Measurements from ENCODE around the gene PHC2. TPM values are rescaled to one million over a fixed set of nuclear protein-coding genes. Genes with fewer than 3 reads are reported as not detected.

PHC2 gene
- polyA plus RNA-seq, 1 donor, result 67.8 TPM

DNA sequence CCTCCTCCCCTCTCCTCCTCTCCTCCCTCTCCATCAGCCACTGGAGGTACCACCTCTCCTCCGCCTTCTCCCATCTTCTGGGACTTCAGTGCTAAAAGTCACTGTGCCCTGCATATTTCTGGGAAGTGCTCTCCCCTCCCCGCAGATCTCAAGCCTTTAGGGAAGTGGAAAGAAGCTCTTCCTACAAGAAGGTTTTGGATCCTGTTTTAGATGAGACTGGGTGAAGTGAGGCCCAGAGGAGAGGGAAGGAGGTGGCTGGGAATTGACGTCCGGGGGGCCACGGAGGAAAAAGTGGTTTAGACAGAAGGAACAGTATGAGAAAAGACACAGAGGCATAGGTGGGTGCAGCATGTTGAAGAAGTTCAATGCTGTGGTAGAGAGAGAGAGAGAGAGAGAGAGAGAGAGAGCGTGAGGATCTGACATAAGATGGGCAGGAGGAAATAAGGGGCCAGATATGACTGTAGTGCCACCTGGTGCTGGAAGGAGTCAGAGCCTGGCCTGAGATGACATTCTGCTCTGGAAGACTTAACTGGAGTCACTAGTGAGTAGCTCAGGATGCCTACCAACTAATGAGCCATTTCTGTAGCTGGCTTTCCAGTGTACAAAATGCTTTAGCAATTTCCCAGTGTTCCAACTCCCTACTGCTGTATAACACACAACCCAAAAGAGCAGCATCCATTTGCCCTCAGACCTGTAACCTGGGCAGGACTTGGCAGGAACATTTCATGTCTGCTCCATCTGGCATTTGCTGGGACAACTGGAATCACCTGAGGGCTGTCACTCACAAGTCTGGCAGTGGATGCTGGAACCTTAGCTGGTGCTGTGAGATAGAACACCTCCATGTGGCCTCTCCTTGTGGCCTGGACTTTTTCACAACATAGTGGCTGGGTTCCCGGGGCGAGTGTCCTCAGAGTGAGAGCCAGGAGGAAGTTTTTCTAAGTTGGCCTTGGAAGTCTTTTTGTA, 24.9 kb upstream of the PHC2 start:
- no peak for DNase-seq (ENCODE audit: low read depth)

DNA sequence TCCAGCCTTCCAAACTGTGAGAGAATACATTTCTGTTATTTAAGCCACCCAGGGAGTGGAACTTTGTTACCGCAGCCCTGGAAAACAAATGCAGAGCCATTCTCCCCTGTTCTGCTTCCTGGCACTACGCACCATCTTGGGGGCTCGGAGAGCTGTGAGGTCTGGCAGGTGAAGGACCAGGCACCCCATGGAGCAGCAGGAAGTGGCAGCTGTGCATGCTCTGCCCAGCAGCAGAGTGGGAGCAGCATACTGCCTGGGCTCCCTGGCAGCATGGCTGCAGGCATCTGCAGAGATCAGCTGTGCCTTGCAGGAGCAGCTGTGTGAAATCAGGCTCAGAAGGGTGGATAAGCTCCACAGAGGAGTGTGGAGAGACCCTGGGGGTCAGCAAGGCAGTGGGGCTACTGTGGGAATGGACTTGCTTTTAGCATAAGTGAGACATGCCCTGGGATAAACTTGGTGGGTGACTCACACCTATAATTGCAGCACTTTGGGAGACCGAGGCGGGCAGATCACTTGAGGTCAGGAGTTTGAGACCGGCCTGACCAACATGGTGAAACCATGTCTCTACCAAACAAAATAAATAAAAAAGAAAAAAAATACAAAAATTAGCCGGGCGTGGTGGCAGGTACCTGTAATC, 23.9 kb upstream of the PHC2 start:
- DNase-seq (ENCODE audit: low read depth), result no peak

DNA sequence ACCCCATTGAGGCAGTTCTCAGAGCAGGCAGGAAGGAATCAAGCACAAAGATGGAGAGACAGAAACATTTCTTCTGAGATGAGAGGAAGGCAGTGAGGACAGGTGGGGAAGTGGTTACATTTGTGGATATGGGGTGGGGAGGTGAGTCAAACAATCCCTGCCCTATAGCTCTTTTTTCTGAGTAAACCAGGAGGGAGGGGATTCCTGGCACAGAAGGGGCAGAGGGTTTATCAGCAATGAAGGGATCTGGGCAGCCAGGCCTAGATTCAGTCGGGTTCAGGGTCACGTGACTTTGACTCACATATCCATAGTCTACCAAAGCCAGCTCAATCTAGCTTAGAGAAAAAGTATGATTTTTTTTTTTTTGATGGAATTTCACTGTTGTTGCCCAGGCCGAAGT, 15.7 kb upstream of the PHC2 start:
- DNase-seq (ENCODE audit: low read depth), result no peak

DNA sequence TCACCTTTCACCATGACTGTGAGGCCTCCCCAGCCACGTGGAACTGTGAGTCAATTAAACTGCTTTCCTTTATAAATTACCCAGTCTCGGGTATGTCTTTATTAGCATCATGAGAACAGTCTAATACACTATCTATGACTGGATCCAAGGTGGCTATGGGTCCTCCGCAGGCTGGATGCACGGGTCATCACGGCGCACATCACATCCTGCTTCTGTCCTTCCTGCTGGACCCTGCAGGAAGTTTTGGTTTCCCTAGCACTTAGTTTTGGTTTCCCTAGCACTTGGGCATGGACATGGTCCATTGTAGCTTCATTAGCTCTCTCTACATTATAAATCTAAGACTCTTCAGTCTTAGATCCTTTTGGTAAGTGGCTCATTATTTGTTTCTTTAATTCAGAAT, 14.2 kb upstream of the PHC2 start:
- DNase-seq (ENCODE audit: low read depth), result no peak

DNA sequence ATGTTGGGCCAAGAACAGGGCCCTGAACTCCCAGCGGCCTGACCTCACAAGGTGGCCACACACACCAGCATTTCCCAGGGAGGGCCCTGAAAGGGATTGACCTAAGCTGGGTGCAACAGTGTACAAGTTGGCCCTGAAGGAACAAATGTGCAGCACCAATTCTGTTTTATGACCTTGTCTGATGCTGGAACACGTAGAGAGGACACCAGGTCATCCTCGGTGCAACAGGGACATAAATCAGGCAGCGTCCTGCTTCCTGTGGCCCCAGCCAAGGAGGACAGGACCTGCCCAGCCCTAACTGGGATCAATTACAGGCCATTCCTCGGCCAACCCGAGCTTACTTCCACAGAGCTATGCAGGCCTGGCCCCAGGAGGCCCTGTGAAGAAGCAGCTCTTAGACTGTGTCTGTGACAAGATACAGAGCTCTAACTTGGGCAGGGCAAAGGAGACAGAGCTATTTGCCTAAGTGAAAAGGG, 12.8 kb upstream of the PHC2 start:
- DNase-seq (ENCODE audit: low read depth), result no peak

DNA sequence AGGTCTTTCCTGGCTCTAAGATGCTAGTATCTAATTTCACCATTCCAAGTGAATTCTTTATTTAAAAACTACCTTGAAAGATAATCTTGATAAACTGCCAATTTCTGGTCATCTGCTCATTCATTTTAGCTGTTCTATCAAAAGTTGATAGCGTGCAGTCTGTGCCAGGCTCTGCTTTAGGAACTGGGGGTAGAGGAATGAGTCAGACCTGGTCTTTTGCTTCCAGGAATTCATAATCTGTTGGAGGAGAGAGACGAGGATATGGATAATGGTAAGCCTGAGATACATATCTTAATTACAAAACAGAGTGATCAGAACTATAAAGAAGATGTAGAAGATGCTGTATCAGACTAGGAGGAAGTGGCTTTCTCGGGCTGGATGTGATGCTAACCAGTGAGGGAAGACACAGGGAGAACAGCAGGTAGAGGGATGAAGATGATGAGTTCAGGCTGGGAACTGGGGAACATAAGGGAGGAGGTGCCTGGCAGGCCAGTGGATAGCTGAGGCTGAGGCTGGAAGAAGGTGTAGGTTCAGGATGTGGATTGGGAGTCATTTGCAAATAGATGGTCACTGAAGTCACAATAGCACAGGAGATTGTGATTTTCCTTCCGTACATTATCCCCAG, 12.3 kb upstream of the PHC2 start:
- no peak for DNase-seq (ENCODE audit: low read depth)

DNA sequence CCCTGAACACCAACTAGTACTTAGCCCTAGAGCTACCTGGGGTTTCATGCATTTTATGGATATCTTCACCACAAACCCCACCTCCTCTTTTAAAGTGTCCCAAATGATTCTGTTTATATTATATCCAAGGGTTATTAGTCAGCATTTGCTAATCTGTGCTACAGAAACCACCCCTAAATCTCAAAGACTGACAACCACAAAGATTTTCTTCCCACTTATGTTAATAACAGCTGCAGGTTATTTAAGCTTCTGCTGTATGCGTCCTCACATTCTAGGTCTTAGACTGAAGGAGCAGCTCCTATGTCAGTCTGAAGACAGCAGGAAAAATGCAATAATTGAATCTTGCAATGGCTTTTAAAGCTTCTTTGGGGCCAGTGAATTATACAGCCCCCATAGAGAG, 11.2 kb upstream of the PHC2 start:
- no peak for DNase-seq (ENCODE audit: low read depth)

DNA sequence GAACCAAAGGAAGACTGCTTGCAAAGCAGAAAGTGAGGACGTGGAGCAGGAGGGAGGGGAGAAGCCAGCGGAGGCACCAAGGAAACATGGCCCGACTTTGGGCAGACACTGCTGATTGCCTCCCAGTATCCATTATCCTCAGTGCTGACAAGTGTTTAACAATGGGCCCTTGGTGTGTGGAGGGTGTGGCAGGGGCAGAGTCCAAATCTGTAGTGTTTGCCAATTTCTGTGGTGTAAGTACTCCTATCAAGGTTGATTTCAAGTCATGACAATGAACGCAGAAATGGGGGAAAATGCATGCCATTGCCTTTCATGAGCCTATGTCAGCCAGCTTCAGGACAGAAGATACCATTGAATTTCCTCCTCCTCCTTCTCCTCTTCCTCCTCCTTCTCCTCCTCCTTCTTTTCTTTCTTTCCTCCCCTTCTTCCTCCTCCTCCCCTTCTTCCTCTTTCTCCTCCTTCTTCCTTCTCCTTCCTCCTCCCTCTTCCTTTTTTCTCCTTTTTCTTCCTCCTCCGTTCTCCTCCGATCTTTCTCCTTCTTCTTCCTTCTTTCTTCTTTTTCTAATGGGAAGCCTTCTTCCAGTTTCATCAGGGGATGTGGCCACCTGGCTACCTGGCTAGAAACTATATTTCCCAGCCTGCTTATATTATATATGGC, 10.3 kb upstream of the PHC2 start:
- DNase-seq (ENCODE audit: low read depth), result no peak

DNA sequence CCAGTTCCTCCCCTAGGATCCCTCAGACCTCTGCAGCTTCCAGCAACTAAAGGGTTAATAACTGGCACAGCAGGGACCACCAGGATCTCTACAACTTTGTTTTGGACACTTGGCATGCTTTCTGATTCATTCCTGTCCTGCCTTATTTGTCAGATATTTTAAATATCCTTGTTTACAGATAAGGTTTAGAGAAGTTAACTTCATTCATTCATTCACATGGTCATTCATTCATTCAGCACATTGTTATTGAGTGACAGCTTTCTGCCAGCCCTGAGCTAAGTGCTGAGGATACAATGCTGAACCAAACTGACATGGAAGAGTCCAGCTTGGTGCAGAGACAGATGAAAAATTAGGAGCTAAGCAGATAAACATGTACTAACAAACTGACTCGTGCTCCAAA, 8.8 kb upstream of the PHC2 start:
- DNase-seq (ENCODE audit: low read depth), result no peak

DNA sequence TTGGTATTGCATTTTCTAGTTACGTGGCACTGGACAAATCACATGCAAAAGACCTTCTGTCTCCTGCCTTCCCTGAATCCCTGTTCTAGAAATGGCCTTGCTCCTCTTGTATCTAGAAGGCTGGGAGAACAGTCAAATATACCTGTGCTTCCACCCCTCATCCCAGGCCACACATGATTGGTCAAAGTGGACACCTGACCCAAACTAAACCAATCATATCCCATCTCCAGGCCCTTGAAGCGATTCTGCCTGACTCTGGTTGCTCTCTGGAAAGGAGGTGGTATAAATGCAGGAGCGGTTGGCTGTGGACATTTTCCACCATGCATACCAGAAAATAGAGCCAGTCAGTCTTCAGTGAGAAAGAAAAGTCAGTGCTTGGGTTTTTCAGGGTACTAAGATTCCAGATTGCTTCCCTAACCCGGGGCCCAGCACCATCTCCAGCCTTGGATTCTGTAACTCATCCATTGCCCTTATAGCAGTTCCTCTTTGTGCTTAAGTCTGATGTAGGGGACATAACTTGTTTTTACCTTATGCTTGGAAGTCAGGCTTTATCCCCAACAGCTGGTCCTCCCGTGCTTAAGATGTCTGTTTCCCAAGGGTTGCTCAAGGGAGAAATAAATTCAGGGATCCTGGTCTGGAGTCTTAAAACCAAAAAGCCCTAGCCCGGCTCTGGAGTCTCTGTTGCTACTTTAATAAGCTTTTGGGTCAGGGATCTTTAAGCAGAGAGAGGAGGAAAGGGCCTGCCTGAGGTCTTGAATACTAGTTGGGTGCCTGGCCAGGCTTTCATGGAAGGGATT, 7.7 kb upstream of the PHC2 start:
- no peak for DNase-seq (ENCODE audit: low read depth)

DNA sequence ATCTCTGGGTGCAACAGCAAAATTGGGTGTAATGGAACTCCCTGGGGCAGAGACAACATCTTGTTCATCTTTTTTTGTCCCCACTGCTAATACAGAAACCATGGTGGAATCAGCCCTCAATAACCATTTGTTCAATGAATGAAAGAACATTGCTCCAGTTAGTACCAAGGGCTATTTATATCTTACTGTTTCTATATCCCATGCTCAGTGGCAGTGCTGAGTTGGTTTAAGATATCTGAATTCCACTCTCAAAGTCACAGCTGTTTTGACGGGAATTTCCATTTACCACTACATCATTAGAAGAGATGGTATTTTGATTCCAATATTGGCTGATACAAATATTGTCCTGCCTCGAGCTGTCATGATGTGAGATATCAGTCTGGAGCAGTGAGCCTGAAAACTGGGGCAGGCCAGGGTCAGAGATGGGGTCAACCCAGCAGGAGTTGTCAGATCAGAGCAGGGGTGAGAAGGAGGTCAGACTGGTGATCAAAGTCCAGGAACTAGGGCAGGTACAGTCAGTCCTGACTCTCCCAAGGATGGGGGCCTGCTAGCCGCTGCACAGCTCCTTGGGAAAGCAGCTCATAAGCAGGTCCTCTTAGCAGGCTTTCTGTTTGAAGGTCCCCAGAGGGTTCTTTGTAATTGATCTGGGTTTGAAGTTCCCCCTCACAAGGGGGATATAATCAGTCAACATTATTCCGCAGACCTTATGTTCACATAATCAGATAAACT, 5.8 kb upstream of the PHC2 start:
- no peak for DNase-seq (ENCODE audit: low read depth)

DNA sequence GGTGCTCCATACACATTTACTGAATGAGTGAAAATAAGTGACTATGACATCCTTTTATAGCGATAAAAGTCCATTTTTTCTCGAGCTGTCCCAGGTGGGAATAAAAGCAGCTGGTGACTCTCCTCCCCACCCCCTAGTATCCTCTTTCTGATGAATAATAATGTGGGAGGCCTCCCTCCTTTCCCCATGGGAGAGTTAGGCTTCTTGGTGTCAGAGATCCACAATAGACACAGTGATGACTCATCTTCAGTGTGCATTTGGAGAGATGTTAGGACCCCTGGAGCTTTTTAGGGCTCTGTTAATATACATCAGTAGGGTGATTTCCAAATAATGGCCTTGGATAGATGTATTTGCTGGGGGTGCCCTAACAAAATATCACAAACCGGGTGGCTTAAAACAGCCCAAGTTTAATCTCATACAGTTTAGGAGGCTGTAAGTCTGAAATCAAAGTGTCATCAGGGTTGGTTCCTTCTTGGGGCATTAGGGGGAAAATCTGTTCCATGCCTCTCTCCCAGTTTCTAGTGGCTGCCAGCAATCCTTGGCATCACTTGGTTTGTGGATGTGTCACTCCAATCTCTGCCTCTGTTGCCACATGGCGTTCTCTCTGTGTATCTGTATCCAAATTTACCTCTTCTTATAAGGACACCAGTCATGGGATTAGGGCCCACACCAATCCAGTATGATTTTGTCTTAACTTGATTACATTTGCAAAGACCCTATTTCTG, 4.4 kb upstream of the PHC2 start:
- DNase-seq (ENCODE audit: low read depth), result no peak

DNA sequence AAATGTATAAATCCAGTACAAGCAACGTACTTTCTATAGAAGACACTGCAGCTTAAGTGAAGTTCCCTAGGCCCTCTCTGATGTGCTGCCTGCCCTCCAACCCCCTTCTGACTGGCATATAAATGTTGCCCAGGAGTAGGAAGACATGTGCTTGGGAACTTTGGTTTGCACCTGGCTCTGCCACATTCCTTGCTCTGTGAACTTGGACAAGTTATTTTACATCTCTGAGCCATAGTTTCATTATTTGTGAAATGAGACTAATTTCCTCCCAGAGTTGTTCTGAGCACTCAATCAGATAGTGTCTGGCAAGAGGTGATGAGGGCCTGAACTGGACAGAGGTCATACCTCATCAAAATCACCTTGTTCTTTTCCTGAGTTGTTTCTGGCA, 3.5 kb upstream of the PHC2 start:
- DNase-seq (ENCODE audit: low read depth), result no peak

DNA sequence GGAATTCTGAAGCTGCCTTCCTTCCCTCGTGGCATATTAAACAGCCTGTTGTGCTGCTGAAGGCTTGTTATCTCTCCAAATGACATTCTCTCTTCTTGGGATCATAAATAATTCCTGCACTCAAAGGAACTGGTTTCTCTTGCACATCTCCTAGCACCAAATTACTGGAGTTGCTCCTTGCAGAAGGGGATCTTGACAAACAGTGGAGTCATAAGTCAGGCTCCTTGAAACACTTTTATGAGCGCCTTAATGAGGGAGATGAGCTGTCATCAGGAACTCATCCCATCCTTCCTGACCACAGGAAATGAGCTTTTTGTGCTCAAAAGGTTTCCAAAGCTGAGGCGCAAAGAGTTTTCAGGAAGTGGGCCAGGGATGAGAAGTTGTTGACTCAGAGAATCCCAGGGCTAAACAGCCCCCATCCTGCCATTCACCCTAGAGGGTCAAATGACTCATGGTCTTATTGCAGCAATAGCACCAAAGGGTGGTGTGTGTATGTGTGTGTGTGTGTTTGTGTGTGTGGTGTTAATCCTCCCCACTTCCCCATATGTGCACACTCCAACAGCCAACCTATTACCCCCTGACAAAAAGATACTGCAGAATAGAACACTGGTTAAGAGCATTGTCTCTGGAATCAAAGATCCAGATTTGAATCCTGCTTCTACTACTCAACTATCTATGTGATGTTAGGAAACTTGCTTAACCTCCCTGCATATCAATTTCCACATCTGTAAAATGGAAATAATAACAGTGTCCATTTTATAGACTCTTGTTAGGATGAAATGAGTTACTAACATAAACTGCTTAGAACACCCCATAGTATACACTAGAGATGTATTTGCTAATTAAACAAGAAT, 2.8 kb upstream of the PHC2 start:
- no peak for DNase-seq (ENCODE audit: low read depth)

DNA sequence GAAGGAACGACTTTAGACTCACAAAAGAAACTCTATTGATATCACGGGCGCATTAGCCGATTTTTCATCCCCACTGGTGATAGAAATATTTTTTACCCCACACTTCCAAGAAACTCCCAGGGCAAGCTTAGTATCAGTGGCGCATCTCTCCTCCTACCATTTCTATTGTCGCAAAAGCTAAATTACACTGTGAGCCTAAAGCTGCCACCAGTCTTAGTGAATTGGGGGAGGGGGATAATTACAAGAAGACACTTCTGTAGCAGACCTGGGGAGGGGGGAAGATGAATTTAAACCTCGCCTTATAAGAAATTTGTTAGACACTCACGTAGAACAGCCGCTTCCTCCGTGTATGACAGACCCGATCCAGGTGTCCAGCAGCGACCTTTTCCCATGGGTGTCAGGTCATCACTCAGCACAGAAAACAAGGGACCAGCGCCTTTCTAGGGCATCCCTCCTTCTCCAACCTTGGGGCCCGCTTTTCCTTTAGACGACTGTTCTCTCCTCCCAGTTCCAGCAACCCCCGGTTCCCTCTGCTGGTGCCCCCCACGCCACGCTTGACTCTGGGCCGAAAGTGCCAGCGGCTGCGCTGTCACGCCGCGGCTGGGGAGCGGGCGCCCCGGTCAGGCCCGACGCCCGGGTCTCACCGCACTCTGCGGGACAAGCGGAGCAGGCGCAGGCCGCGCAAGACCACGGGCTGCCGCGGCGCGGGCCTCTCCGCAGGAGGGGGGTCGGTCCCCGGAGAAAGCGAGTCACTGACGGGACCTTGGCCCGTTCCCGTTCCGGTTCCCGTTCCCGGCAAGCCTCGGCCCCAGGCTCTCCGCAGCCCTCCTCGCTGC, 821 bp downstream of the PHC2 start:
- DNase-seq (ENCODE audit: low read depth), result no peak

DNA sequence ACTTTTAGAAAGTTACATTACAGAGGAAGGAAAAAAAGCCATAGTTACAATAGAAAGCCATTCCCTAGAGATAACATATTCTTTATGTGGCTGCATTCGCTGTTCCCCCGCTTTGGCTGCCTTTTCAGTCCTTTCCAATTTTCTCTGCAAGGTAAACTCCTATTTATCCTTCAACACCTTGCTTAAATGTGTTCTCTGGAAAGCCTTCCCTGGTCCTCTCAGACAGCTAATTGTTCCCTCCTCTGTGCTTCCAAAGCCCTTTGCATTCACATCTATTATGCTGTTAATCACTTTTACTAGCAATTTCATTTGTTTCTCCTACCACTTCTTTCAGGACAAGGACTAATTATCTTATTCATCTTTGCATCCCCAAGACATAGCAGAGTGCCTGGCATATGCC, 1.6 kb downstream of the PHC2 start:
- DNase-seq (ENCODE audit: low read depth), result no peak

DNA sequence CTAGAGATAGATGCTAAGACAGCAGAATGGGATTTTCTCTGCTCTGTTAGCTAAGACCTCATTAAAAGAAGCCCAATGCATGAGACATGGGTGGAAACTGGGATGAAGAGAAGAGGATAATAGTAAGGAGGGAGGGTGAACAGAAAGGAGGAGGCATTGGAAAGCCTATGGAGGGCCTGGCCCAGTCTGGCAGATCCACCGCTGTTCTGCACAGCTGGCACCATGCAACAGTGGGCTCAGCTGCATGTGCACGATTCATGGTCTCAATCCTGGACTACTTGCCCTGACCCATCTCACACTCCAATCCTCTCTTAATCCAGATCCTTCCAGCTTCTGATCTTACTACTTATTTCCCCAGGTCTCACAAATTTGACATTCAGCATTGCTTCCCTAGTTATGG, 2.2 kb downstream of the PHC2 start:
- DNase-seq (ENCODE audit: low read depth), result no peak

DNA sequence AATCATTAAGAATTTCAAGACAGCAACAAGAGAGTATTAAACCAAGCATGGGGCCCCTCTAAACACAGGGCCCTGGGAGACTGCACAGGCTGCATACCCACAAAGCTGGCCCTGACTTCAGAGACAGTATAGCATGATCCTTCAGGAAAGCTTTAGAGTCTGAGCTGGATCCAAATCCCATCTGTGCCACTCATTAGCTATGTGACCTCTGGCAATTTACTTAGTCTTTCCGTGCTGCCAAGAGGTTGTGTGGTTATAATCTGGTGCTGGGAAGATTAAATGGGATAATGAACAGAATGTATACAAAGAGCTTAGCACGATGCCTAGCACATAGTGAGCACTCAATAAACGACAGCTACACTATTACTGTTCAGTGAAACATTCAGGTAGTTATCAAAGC, 4.0 kb downstream of the PHC2 start:
- no peak for DNase-seq (ENCODE audit: low read depth)

Data from forelimb muscle (tissue), 1 donor.